ENCODE data around the gene KLHL1.

KLHL1 gene

DNA sequence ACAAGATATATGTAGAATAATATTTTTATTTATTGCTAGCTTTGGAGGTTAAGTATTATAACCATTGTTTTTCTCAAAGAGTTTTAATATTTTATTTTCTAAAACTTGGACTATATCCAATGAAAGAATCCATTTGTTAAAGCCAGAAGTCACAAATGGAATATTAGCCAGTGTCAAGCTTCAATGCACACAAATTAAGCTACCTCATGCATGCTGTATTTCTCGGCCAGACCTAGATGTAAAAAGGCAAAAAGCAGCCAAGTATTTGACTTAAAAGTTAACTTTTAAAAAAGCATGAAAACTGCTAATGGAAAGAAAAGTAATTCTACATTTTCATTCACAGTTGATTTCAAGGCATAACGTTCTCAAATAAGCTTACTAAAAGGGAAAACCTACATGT is 160.7 kb downstream of the KLHL1 start:
- Histone ChIP-seq H3K27ac (ENCODE audit: insufficient read depth in 1 of 2, low read depth in 1 of 2, low read length in 2 of 2, poor library complexity in 1 of 2, severe bottlenecking in 2 of 2) (peak overlapping the region in 1 of 2 experiments; percentile 37), H3K9me3 (ENCODE audit: control extremely low read depth in 1 of 5, control insufficient read depth in 4 of 5, insufficient read depth in 2 of 5, low read depth in 1 of 5, low read length in 4 of 5) (no peaks in the 10 kb centered on the region), H3K4me3 (ENCODE audit: control insufficient read depth in 1 of 7, extremely low read depth in 1 of 7, insufficient read depth in 4 of 7, low read depth in 2 of 7, low read length in 6 of 7) (peak overlapping the region in 1 of 7 experiments; percentile 50), H3K4me1 (ENCODE audit: control extremely low read depth in 1 of 4, control insufficient read depth in 4 of 4, insufficient read depth in 4 of 4, low read length in 3 of 4) (peaks cover 4 to 13% (median 4%) of the 10 kb centered on the region in 4 experiments), H3K36me3 (ENCODE audit: control insufficient read depth in 4 of 4, insufficient read depth in 4 of 4, low read length in 3 of 4) (no peaks in the 10 kb centered on the region), H3K27me3 (replicated peaks in 2 of 5; ENCODE audit: control insufficient read depth in 4 of 5, insufficient read depth in 5 of 5, low read length in 4 of 5) (no peaks in the 10 kb centered on the region)
- WGBS (ENCODE audit: insufficient coverage), result 33% methylated on average over 1 of the region's 2 CpGs
- CTCF ChIA-PET, result no interaction called here
- POLR2A ChIA-PET, result no interaction called here
- no peak for DNase-seq

DNA sequence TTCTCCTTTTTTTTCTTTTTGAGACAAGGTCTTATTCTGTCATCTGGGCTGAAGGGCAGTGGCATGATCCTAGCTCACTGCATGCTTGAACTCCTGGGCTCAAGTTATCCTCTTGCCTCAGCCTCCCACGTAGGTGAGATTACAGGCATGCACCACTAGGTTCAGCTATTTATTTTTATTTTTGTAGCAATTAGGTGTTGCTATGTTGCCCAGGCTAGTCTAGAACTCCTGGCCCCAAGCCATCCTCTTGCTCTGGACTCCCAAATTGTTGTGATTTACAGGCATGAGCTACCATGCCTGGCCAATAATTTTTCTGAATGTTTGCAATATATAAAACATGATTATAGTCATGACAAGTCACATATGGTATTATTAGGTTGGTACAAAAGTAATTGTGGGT is 161.7 kb downstream of the KLHL1 start:
- Histone ChIP-seq H3K27ac (ENCODE audit: insufficient read depth in 1 of 2, low read depth in 1 of 2, low read length in 2 of 2, poor library complexity in 1 of 2, severe bottlenecking in 2 of 2) (no peak overlapping the region), H3K4me1 (ENCODE audit: control extremely low read depth in 1 of 4, control insufficient read depth in 4 of 4, insufficient read depth in 4 of 4, low read length in 3 of 4) (peaks cover 4 to 13% (median 4%) of the 10 kb centered on the region in 4 experiments), H3K36me3 (ENCODE audit: control insufficient read depth in 4 of 4, insufficient read depth in 4 of 4, low read length in 3 of 4) (no peaks in the 10 kb centered on the region), H3K27me3 (replicated peaks in 2 of 5; ENCODE audit: control insufficient read depth in 4 of 5, insufficient read depth in 5 of 5, low read length in 4 of 5) (no peaks in the 10 kb centered on the region), H3K4me3 (ENCODE audit: control insufficient read depth in 1 of 7, extremely low read depth in 1 of 7, insufficient read depth in 4 of 7, low read depth in 2 of 7, low read length in 6 of 7) (no peak overlapping the region), H3K9me3 (ENCODE audit: control extremely low read depth in 1 of 5, control insufficient read depth in 4 of 5, insufficient read depth in 2 of 5, low read depth in 1 of 5, low read length in 4 of 5) (no peaks in the 10 kb centered on the region)
- CTCF ChIA-PET, result interaction anchor here (1.1 kb wide), 1 partner anchor 21 kb away, joined by 3 read pairs; no protein-coding TSS in a partner anchor
- DNase-seq, result no peak
- WGBS (ENCODE audit: insufficient coverage), result no CpG with 5 or more reads among the region's 1 CpG
- POLR2A ChIA-PET, result no interaction called here

DNA sequence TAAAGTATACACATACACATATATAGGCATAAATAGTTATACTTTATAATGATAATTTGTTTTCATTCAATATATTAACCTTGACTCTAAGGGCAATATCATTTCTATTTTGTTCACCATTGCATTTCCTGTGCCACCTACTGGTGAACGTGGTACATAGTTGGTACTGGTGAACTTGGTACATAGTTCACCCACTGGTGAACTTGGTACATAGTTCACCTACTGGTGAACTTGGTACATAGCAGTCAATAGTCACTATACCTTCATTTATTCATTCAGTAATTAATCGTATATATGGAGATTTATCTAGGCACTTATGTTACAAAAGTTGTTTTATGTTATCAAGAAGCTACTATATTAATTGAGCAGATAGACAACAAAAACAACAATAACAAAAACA is 173.2 kb downstream of the KLHL1 start:
- H3K4me3 ChIP-seq (ENCODE audit: control insufficient read depth in 1 of 7, extremely low read depth in 1 of 7, insufficient read depth in 4 of 7, low read depth in 2 of 7, low read length in 6 of 7), result no peak overlapping the region
- CTCF ChIA-PET, result no interaction called here
- H3K36me3 ChIP-seq (ENCODE audit: control insufficient read depth in 4 of 4, insufficient read depth in 4 of 4, low read length in 3 of 4), result no peaks in the 10 kb centered on the region
- no peaks in the 10 kb centered on the region for H3K4me1 ChIP-seq (ENCODE audit: control extremely low read depth in 1 of 4, control insufficient read depth in 4 of 4, insufficient read depth in 4 of 4, low read length in 3 of 4)
- DNase-seq, result peak; percentile 18 to 37 (median 36)
- no peaks in the 10 kb centered on the region for H3K27me3 ChIP-seq (replicated peaks in 2 of 5; ENCODE audit: control insufficient read depth in 4 of 5, insufficient read depth in 5 of 5, low read length in 4 of 5)
- no peak overlapping the region for H3K27ac ChIP-seq (ENCODE audit: insufficient read depth in 1 of 2, low read depth in 1 of 2, low read length in 2 of 2, poor library complexity in 1 of 2, severe bottlenecking in 2 of 2)
- POLR2A ChIA-PET, result no interaction called here
- H3K9me3 ChIP-seq (ENCODE audit: control extremely low read depth in 1 of 5, control insufficient read depth in 4 of 5, insufficient read depth in 2 of 5, low read depth in 1 of 5, low read length in 4 of 5), result no peaks in the 10 kb centered on the region
- WGBS (ENCODE audit: insufficient coverage), result 57% methylated on average over 1 of the region's 2 CpGs

DNA sequence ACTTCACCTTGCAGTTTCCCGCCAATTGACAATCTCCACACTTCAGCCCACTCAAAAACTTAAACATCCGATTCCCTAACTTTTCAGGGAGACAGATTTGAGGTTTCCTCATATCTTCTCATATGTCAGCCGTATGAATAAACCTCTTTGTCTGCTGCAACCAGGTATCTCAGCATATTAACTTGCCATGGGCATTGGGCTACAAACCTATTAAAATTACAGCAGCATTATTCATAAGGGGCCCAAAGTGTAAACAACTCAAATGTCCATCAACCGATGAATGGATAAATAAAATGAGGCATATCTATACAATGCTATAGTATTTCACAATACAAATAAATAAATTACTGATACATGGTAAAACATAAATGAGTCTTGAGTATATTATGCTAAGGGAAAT is 180.0 kb downstream of the KLHL1 start:
- POLR2A ChIA-PET, result no interaction called here
- H3K4me1 ChIP-seq (ENCODE audit: control extremely low read depth in 1 of 4, control insufficient read depth in 4 of 4, insufficient read depth in 4 of 4, low read length in 3 of 4), result no peaks in the 10 kb centered on the region
- H3K27ac ChIP-seq (ENCODE audit: insufficient read depth in 1 of 2, low read depth in 1 of 2, low read length in 2 of 2, poor library complexity in 1 of 2, severe bottlenecking in 2 of 2), result no peak overlapping the region
- no peak for DNase-seq
- peaks cover 0 to 9% (median 0%) of the 10 kb centered on the region in 5 experiments for H3K9me3 ChIP-seq (ENCODE audit: control extremely low read depth in 1 of 5, control insufficient read depth in 4 of 5, insufficient read depth in 2 of 5, low read depth in 1 of 5, low read length in 4 of 5)
- no peak overlapping the region for H3K4me3 ChIP-seq (ENCODE audit: control insufficient read depth in 1 of 7, extremely low read depth in 1 of 7, insufficient read depth in 4 of 7, low read depth in 2 of 7, low read length in 6 of 7)
- CTCF ChIA-PET, result no interaction called here
- 100% methylated on average over 2 of the region's 4 CpGs for WGBS (ENCODE audit: insufficient coverage)
- no peaks in the 10 kb centered on the region for H3K36me3 ChIP-seq (ENCODE audit: control insufficient read depth in 4 of 4, insufficient read depth in 4 of 4, low read length in 3 of 4)
- no peaks in the 10 kb centered on the region for H3K27me3 ChIP-seq (replicated peaks in 2 of 5; ENCODE audit: control insufficient read depth in 4 of 5, insufficient read depth in 5 of 5, low read length in 4 of 5)

DNA sequence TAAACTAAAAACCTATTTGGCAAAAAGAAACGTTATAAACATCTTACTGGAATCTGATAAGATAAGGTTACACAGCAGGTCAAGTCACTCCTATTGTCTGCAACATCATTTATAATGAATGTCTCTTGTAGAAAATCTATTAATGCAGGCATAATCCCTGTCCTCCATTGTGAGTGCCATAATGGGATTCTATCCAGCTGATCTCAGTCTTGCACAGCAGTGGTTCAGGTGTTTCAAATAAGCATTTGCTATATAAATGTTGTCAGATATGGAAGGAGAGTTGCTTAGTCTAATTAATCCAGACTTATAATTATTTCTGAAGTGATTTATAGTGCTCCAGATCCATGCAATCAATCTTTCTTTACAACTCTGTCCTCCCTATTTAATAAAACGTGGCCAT is 187.1 kb downstream of the KLHL1 start:
- ChIA-PET CTCF (no interaction called here), POLR2A (no interaction called here)
- 100% methylated on average over 1 of the region's 2 CpGs for WGBS (ENCODE audit: insufficient coverage)
- Histone ChIP-seq H3K9me3 (ENCODE audit: control extremely low read depth in 1 of 5, control insufficient read depth in 4 of 5, insufficient read depth in 2 of 5, low read depth in 1 of 5, low read length in 4 of 5) (peaks cover 0 to 9% (median 0%) of the 10 kb centered on the region in 5 experiments), H3K27ac (ENCODE audit: insufficient read depth in 1 of 2, low read depth in 1 of 2, low read length in 2 of 2, poor library complexity in 1 of 2, severe bottlenecking in 2 of 2) (no peak overlapping the region), H3K36me3 (ENCODE audit: control insufficient read depth in 4 of 4, insufficient read depth in 4 of 4, low read length in 3 of 4) (no peaks in the 10 kb centered on the region), H3K4me3 (ENCODE audit: control insufficient read depth in 1 of 7, extremely low read depth in 1 of 7, insufficient read depth in 4 of 7, low read depth in 2 of 7, low read length in 6 of 7) (no peak overlapping the region), H3K27me3 (replicated peaks in 2 of 5; ENCODE audit: control insufficient read depth in 4 of 5, insufficient read depth in 5 of 5, low read length in 4 of 5) (no peaks in the 10 kb centered on the region), H3K4me1 (ENCODE audit: control extremely low read depth in 1 of 4, control insufficient read depth in 4 of 4, insufficient read depth in 4 of 4, low read length in 3 of 4) (no peaks in the 10 kb centered on the region)
- DNase-seq, result no peak

DNA sequence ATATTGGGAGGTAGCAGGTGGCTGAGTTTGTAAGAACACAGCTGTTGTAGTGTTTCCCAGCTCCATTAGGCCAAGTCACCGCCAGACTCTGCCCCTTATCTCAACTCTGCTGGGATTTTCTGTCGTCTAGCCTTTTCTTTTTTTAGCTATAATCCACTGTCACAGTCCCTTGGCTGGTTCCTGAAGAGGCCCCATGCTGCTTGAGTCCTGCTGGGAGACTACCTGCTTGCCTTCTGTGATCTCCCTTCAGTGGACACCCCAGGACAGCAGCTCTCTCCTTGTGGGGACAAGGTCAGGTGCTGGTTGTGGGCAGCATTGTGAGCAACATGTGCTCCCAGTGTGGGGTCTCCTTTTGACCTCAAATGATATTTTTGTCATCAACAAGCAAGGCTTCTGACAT is 195.6 kb downstream of the KLHL1 start:
- POLR2A ChIA-PET, result no interaction called here
- 94% methylated on average over 2 of the region's 2 CpGs for WGBS (ENCODE audit: insufficient coverage)

DNA sequence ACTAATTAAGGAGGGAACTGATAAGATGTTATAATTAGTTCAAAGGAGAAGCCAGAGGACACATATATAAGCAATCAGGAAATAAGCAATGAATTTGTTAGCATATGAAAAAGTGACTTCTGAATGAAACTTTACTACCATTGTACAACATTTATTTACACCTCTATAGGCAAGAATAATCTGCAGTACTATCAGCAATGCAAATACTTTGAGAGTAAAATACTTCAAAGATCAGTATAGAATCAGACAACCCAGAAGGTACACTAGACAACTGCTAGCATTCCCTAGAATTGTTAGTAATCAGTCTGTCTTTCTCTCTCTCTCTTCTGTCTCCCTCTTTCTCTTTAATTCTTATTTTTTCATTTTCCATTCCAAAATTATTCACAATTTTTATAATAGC is 197.5 kb downstream of the KLHL1 start:
- H3K27ac ChIP-seq (ENCODE audit: insufficient read depth in 1 of 2, low read depth in 1 of 2, low read length in 2 of 2, poor library complexity in 1 of 2, severe bottlenecking in 2 of 2), result no peak overlapping the region
- ChIA-PET CTCF (no interaction called here), POLR2A (no interaction called here)
- no peak overlapping the region for H3K4me3 ChIP-seq (ENCODE audit: control insufficient read depth in 1 of 7, extremely low read depth in 1 of 7, insufficient read depth in 4 of 7, low read depth in 2 of 7, low read length in 6 of 7)
- H3K36me3 ChIP-seq (ENCODE audit: control insufficient read depth in 4 of 4, insufficient read depth in 4 of 4, low read length in 3 of 4), result no peaks in the 10 kb centered on the region
- no peaks in the 10 kb centered on the region for H3K27me3 ChIP-seq (replicated peaks in 2 of 5; ENCODE audit: control insufficient read depth in 4 of 5, insufficient read depth in 5 of 5, low read length in 4 of 5)
- no peaks in the 10 kb centered on the region for H3K4me1 ChIP-seq (ENCODE audit: control extremely low read depth in 1 of 4, control insufficient read depth in 4 of 4, insufficient read depth in 4 of 4, low read length in 3 of 4)
- no peaks in the 10 kb centered on the region for H3K9me3 ChIP-seq (ENCODE audit: control extremely low read depth in 1 of 5, control insufficient read depth in 4 of 5, insufficient read depth in 2 of 5, low read depth in 1 of 5, low read length in 4 of 5)
- no peak for DNase-seq

More for the DNA sequence above, 195.6 kb downstream of the KLHL1 start:
- DNase-seq, result no peak
- Histone ChIP-seq H3K36me3 (ENCODE audit: control insufficient read depth in 4 of 4, insufficient read depth in 4 of 4, low read length in 3 of 4) (no peaks in the 10 kb centered on the region), H3K27me3 (replicated peaks in 2 of 5; ENCODE audit: control insufficient read depth in 4 of 5, insufficient read depth in 5 of 5, low read length in 4 of 5) (no peaks in the 10 kb centered on the region), H3K9me3 (ENCODE audit: control extremely low read depth in 1 of 5, control insufficient read depth in 4 of 5, insufficient read depth in 2 of 5, low read depth in 1 of 5, low read length in 4 of 5) (no peaks in the 10 kb centered on the region), H3K4me3 (ENCODE audit: control insufficient read depth in 1 of 7, extremely low read depth in 1 of 7, insufficient read depth in 4 of 7, low read depth in 2 of 7, low read length in 6 of 7) (no peak overlapping the region), H3K27ac (ENCODE audit: insufficient read depth in 1 of 2, low read depth in 1 of 2, low read length in 2 of 2, poor library complexity in 1 of 2, severe bottlenecking in 2 of 2) (no peak overlapping the region), H3K4me1 (ENCODE audit: control extremely low read depth in 1 of 4, control insufficient read depth in 4 of 4, insufficient read depth in 4 of 4, low read length in 3 of 4) (no peaks in the 10 kb centered on the region)
- CTCF ChIA-PET, result interaction anchor here (0.5 to 1.2 kb wide), 3 partner anchors 13 to 23 kb away, joined by 3 to 4 read pairs (median 3); no protein-coding TSS in a partner anchor

Data from common myeloid progenitor, CD34-positive (primary cell).